ENCODE measurements around the gene AGPS.
"Not testable (repeated sequence)": the region's sequence is repeated elsewhere in the genome, so short reads cannot be mapped to it uniquely, and the experiment has no call there.

AGPS gene

GRCh38 chr2:177550264-177551200, 158.0 kb downstream of the AGPS start:
- DNase-seq (ENCODE audit: low read depth in 2 of 2): no peak

DNA sequence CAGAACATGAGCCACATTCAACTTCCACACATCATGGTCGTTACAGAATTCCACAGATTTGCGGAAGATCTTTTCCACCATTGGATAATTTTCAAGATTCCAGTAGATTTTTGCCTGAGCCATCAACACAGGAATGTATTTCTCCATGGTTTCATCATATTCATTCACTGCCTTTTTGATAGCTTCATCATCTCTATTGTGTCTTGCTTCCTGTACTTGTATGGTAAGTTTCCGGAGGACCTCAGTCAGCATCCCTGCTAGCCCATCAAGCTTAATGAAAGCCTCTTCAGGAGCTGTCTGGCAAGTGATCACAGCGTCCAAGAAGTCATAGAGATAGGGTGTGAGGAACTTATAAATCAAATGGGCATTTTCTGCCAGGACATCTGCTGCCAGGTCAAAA, 158.8 kb downstream of the AGPS start:
- not testable (repeated sequence) for DNase-seq (ENCODE audit: low read depth in 2 of 2)

DNA sequence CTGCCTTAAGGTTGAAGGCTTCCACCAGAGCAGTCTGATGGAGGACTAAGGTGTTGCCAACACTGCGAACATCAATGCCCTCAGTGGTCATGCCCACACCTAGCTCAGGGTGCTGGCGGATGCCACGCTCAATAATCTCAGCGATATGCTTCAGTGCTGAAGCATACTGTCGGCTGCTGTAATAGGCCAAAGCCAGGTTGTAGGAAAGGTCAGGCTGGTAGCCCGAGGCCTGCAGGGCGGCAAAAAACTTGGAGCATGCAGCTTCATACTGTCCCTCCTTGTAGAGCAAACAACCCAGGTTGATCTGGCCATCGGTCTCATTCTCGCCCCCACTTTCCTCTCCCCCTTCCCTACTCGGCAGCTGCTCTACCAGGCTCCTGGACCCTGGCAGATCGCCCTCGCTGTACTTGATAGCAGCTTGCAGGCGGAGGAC, 159.4 kb downstream of the AGPS start:
- no peak for DNase-seq (ENCODE audit: low read depth in 2 of 2)

- DNase-seq (ENCODE audit: low read depth in 2 of 2): peak; percentile 70 to 76
Observed at GRCh38 chr2:177552422-177553175, 160.0 kb downstream of the AGPS start.

DNA sequence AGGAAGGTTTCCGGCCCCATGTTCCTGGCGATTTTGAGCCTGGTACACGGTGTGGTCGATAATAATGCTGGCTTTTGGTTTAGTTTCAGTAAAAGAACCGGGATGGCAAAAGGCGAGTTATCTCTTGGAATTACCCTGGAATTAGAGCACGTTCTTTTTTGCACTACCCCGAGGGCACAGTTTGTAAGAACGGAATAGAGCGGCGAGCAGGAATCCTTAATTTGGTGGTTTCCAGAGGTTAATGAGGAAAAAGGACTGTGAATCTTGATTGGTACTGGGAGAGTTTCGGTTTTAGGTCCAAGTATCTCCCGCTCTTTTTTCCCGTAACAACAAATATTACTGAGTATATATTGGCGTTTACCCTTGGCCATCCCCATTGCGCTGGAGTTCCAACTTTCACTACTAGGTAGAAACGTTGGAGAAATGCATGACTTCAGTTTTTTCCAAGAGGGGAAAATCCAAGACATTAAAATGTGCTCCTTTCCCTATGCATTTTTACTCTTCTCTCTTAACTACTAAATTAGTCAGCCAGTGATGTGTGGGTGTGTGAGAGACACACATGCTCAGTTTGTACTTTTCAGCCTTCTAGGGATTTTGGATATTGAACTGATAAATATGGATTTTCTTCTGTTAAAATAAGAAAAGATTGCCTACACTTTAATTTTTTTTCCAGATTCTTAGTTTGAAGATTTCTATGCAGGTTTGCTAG, 160.8 kb downstream of the AGPS start:
- no peak for DNase-seq (ENCODE audit: low read depth in 2 of 2)

GRCh38 chr2:177554365-177554764, 161.8 kb downstream of the AGPS start:
- DNase-seq (ENCODE audit: low read depth in 2 of 2): no peak

GRCh38 chr2:177556153-177556552, 163.6 kb downstream of the AGPS start:
- DNase-seq (ENCODE audit: low read depth in 2 of 2): peak in 1 of 2 experiments; percentile 30

DNA sequence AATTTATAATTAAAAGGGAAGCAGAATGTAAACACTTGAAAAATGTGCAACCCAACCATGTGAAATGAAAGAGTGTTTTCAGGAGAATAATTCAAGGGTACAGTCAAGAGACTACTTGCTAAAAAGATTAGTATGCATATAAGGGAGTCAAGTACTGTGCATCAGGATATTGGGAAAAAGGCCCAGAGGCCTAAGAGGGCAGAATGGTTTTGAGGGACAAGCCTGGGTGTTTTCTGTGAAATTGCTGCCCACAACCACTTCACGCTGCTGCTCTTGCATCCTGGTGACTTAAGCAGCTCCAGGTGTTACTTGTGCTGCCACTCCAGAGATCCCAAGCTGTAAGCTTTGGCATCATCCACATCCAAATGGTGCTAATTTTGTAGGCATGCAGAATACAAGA, 165.2 kb downstream of the AGPS start:
- no peak for DNase-seq (ENCODE audit: low read depth in 2 of 2)

DNA sequence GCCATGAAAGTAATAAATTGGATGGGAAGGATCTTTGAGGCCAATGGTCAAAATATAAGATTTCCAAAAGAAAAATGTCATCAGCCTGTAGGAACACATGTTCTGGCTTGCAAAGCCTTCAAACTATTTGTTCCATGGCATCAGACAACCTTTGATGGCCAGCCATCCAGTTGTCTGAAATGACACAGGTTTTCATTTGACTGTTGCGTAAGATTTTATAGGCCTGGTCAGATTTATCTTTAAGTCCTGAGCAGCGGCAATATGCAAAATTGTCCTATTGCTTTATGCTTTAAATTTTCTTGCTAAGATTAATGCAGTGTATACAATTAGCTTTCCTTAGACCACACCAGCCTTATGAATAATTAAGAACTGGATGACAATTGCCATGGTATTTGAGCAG, 167.1 kb downstream of the AGPS start:
- DNase-seq (ENCODE audit: low read depth in 2 of 2): no peak

DNA sequence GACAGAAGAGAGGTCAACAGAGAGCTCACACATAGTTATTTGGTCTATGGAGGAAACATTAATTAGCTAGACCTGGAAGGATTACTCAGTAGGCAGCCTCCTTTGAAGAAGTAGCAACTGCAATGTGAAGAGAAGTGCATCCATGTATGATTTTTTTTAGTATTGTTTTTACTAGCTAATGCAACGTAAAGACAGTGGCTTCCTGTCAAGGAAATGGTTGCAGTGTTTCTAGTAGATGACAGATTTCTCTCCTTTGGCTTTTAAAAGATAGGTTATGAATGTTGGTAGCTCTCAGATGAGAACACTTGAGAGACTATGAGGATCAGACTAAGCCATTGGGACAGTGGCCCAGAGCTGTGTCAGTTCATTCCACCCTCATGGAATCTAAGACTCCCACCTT, 175.8 kb downstream of the AGPS start:
- no peak for DNase-seq (ENCODE audit: low read depth in 2 of 2)

DNA sequence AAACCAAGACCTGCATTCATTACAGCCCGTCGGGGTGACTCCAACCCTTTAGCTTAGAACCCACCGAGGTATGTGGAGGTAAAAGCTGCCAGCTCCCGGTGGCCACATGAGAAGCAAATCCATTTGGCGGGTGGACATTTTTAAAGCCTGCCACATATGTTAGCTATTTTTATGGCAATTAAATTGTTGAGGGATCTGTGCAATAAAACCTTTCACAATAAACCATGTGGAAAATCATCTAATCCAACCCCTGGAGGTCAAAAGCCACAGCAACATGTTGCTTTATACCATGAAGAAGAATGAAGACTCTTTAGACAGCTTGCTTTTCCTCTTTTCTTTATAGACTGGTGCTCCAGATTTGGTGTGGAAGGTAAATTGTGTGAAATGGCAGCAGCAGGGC, 176.3 kb downstream of the AGPS start:
- no peak for DNase-seq (ENCODE audit: low read depth in 2 of 2)

- DNase-seq (ENCODE audit: low read depth in 2 of 2): peak; percentile 60 to 65
Observed at GRCh38 chr2:177572236-177572671, 179.7 kb downstream of the AGPS start.

DNA sequence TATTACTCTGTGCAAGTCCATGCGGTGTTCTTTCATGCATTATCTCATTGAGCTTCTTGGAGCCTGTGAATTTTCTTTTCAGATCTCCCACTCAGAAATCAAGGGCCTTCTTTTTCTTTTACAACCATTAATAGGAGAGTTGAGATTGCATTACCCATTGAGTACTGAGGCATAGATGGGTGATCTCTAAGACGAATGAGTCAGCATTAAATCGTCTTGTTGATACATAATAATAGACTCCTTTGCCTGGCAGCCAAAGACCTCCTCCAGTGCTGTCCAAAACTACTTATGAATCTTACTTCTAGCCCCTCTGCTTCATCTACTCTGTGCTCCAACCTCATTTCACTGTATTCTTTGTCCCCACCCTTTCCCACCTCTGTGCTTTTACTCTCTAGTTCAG, 180.5 kb downstream of the AGPS start:
- DNase-seq (ENCODE audit: low read depth in 2 of 2): no peak

DNA sequence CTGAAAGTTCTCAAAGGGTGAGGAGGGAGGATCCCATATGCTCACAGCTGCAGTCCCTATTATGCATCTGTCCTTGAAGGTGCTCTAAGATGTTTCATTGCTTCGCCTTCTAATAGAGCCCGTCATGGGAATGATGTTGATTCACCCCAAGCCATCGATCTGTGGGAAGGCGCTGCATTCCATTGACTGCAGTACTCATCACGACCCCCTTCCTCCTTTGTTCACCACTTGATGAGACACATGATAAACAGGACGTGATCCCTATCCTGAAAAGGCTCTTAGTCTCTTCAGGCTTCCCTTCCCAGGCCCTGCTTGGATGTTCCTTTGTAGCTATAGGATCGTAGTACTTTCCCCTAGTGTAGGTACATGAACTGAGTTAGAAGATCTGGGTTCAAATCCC, 181.8 kb downstream of the AGPS start:
- DNase-seq (ENCODE audit: low read depth in 2 of 2): no peak

- DNase-seq (ENCODE audit: low read depth in 2 of 2): no peak
Observed at GRCh38 chr2:177575358-177575757, 182.8 kb downstream of the AGPS start.

GRCh38 chr2:177577075-177577474, 184.5 kb downstream of the AGPS start:
- no peak for DNase-seq (ENCODE audit: low read depth in 2 of 2)

- DNase-seq (ENCODE audit: low read depth in 2 of 2): no peak
Observed at GRCh38 chr2:177578454-177578853, 185.9 kb downstream of the AGPS start.

- peak; percentile 68 to 74 for DNase-seq (ENCODE audit: low read depth in 2 of 2)
Observed at GRCh38 chr2:177579486-177580036, 187.0 kb downstream of the AGPS start.

GRCh38 chr2:177582000-177582399, 189.4 kb downstream of the AGPS start:
- DNase-seq (ENCODE audit: low read depth in 2 of 2): no peak

GRCh38 chr2:177584030-177584692, 191.6 kb downstream of the AGPS start:
- no peak for DNase-seq (ENCODE audit: low read depth in 2 of 2)

DNA sequence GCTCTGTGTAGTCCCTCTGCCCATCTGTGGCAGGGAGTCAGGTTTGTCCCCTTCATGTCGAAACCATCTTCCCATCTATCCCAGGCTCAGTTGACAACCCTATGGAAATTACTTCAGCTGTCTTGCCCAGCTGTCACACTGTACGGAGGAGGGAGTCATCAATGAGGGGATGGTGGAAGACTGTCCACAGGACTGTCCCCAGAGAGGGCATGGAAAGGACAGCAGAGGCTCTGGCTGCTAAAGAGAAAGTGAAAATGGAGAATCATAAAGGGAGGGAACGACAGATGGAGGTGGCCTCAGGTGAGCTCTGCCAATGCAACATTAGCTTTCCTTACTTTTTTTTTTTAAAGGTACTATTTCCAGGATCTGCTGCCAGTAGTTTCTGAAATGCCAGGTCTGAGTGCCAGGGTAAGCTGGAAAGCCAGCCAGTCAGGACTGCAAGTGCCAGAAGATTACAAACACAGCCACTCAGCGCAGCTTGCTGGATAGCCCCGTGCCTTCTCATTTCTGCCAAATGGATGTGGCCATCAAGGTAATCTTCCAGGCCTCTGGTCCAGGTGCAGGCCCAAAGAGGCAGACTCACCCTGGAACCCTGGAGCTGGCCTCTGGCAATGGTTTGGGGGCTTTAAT, 192.8 kb downstream of the AGPS start:
- DNase-seq (ENCODE audit: low read depth in 2 of 2): no peak
